SHP77 treated with DMSO at 0.1 percent for 48 hours (cell line): Measurements from ENCODE around the gene MSH6.

Experiments
- DNase-seq: peaks from one replicate; lab custom pipeline; 2025; lab: John Stamatoyannopoulos, UW

MSH6 gene

DNA sequence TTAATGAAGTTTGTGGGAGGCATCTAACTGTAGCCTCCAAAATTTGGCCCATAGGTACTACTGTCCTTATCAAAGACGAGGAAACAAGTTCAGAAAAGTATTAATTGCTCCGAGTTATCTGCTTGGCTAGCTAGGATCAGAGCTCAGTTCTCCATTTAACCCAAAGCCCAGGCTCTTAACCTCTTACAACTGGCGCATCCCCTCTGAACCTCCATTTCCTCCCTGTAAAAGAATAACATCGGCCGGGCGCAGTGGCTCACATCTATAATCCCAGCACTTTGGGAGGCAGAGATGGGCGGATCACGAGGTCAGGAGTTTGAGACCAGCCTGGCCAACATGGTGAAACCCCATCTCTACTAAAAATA is 3.5 kb upstream of the MSH6 start:
- DNase-seq: no peak

DNA sequence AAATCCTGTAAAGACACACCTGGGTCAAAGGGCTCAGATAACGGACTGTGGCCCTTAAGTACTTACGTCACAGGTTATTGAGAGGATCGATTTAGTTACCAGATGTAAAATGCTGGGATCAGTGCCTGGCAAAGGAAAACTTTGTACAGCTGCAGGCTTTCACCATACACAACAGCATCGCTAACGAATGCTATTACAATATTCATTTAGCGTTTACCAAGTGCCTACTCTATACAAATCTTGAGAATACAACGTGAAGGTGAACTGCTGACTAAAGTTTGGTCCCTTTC is 619 bp upstream of the MSH6 start:
- peak; percentile 71 for DNase-seq

DNA sequence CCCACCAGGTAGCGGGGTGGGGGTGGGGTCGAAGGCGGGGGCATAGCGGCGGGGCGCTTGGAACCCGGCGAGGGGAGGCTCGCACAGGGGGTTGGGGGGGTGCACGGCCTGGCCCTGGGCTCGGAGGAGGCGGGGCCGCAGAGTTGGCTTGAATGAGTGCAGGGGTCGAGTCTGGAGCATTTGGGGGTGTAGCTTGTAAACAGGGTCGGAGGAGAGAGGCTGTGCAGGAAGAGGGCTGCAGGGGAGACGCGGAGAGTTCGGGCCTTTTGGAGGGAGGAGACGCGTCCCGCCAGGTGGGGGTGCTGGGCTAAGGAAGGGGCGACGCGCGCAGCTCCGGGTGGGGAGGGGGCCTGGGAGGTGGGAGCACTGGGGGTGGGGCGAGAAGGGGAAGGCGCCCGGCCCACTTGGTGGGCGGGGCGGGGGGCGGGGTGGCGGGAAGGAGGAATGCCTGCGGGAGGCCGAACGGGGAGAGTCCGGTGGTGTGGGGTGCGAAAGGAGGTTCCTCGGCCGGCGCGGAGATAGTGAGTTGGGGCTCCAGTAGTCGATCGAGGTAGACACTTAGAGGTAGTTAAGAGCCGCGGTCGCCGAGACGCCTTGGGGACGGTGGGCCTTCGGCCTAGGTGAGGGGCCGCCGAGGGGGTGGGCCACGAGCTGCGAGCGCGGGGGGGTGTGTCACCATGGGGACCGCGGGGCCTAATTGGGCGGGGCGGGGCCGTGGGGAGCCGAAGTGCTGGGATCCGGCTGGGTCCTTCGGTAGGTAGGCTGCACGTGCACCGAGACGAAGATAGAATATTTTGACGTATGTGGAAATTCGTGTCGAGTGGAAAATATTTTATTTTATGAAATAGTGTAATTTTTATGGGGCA is 774 bp downstream of the MSH6 start:
- peak; percentile 33 for DNase-seq

DNA sequence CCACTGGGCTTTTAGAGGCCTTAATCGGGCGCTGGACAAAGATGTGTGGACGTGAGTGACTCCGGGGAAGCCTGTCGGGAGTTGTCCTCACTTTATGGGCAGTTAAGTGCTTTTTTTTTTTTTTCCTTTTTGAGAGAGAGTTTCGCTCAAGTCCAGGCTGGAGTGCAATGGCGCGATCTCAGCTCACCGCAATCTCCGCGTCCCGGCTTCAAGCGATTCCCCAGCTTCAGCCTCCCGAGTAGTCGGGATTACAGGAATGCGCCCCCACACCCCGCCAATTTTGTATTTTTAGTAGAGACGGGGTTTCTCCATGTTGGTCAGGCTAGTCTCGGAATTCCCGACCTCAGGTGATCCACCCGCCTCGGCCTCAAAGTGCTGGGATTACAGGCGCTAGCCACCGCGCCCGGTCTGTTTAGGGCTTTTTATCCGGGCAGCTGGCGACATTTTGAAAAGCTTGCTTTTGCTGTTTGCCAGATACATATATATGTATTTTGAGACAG is 1.5 kb downstream of the MSH6 start:
- no peak for DNase-seq

DNA sequence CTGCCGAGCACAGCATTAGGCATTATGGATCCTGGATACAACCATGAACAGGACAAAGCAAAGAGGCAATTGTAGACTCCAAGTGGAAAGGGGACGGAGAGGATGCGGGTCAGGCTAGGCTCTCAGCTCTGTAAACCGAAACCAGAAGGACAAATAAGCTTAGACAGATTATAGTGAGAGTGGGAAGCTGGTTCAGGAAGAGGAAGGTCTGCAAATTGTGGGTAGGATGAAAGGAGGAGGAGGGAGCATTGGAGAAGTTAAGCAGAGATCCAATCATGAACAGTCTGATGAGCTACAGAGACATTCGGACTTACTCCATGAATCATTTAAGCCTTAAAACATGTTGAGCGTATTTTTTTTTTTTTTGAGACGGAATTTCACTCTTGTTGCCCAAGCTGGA is 3.0 kb downstream of the MSH6 start:
- DNase-seq: no peak

DNA sequence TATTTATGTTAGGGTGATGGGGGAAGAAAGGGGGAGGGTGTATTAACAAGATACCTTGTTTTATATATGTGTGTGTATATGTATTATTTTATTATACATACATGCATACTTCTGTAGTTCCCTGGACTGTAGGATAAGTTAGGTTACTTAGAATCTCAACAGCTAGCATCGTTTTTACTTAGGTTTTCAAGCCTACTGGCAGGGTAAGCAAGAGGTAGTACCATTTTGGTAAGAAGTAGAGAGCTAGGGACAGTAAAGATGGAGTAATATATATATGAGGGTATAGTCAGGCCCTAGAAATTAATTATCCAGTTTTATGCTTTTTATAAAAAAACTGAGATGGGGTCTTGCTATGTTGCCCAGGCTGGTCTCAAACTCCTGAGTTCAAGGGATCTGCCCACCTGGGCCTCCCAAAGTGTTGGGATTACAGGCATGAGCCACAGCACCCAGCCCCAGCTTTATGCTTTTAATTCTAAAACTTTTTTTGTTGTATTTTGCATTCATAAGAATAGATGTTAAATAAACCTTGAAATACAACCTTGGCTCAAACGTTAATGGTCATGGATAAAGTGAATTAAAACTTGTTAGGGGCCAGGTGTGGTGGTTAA is 13.2 kb downstream of the MSH6 start:
- no peak for DNase-seq

DNA sequence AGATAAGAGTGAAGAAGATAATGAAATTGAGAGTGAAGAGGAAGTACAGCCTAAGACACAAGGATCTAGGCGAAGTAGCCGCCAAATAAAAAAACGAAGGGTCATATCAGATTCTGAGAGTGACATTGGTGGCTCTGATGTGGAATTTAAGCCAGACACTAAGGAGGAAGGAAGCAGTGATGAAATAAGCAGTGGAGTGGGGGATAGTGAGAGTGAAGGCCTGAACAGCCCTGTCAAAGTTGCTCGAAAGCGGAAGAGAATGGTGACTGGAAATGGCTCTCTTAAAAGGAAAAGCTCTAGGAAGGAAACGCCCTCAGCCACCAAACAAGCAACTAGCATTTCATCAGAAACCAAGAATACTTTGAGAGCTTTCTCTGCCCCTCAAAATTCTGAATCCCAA is 15.7 kb downstream of the MSH6 start:
- no peak for DNase-seq

DNA sequence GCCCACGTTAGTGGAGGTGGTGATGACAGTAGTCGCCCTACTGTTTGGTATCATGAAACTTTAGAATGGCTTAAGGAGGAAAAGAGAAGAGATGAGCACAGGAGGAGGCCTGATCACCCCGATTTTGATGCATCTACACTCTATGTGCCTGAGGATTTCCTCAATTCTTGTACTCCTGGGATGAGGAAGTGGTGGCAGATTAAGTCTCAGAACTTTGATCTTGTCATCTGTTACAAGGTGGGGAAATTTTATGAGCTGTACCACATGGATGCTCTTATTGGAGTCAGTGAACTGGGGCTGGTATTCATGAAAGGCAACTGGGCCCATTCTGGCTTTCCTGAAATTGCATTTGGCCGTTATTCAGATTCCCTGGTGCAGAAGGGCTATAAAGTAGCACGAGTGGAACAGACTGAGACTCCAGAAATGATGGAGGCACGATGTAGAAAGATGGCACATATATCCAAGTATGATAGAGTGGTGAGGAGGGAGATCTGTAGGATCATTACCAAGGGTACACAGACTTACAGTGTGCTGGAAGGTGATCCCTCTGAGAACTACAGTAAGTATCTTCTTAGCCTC is 16.2 kb downstream of the MSH6 start:
- DNase-seq: no peak

DNA sequence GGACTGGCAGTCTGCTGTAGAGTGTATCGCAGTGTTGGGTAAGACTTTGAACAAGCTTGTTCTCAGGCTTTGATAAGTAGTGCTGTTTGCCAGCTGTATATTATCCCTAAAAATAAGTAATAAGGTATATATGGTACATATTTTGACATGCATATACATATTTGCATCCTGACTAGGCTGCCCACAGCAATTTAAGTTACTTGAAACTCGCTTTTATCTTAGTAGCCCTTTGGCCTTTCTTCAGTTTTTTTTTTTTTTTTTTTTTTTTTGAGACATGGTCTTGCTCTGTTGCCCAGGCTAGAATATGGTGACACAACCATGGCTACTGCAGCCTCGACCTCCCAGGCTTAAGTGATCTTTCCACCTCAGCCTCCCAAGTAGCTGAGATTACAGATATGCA is 18.2 kb downstream of the MSH6 start:
- DNase-seq: no peak

DNA sequence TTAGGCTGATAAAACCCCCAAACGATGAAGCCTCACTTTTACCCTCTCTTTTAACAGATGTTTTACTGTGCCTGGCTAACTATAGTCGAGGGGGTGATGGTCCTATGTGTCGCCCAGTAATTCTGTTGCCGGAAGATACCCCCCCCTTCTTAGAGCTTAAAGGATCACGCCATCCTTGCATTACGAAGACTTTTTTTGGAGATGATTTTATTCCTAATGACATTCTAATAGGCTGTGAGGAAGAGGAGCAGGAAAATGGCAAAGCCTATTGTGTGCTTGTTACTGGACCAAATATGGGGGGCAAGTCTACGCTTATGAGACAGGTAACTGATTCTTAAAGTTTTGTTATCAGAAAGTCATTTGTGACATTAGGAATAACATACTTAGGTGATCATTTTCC is 20.4 kb downstream of the MSH6 start:
- no peak for DNase-seq

DNA sequence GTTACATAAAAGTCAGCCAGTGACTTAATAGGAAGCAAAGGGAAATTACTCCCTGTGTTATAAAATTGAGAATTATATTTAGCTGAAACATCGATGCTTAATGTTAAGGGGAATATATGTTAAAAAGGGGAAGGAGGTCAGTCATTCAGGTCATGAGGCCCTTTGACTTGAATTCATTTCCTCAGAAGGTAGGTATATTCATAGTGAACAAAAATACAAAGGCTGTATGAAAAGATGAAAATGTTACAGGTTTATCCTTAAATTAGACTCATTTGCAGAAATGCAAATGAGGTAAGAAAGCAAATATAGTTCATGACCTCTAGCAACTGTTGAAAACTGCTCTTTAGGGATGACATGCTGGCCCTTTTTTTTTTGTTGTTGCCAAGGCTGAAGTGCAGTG is 20.8 kb downstream of the MSH6 start:
- DNase-seq: no peak

DNA sequence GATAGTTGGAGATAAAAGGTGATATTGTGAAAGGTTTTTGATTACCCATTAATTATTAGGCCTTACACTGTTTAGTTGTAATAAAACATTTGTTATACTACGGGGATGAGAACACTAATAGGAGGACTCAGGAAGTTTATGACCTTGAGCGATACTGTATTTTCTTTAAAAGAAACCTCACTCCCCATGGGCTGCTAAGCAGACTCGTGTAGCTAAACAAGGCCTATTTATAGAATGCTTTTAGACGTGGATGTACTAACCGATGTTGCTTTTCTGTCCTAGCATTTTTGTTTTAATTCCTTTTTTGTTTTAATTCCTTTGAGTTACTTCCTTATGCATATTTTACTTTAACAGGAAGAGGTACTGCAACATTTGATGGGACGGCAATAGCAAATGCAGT is 22.9 kb downstream of the MSH6 start:
- no peak for DNase-seq

DNA sequence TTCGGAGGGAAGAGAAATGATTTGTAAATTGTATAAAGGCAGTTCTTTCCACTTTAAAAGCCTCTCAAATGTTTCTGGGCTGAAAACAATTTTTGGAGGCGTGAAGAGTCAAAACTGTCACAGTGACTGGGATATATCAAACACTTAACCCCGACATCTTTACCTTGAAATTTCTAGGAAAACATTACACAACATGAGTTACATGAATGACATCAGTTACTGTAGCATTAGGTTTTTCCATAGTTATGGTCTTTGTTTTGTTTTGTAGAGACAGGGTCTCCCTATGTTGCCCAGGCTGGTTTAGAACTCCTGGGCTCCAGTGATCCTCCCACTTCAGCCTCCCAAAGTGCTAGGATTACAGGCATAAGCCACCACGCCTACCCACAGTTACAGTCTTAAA is 25.7 kb downstream of the MSH6 start:
- no peak for DNase-seq

DNA sequence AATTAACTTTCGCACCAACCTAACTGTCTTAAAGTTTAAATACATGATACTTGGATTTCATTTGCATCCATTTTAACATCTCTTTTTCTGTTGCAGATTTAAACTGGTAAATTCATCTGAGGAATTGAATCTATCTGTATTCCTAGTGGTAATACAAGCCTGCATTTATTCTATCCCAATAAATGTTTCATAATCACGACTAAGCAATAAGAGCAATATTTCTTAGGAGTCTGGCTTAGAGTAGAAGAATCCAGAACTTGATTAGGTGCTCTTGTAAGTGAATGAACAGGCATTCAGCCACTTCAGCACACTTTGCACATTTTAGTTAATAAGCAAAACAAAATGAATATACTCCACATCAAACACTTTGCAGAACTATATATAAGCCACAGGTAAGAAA is 27.0 kb downstream of the MSH6 start:
- DNase-seq: no peak

DNA sequence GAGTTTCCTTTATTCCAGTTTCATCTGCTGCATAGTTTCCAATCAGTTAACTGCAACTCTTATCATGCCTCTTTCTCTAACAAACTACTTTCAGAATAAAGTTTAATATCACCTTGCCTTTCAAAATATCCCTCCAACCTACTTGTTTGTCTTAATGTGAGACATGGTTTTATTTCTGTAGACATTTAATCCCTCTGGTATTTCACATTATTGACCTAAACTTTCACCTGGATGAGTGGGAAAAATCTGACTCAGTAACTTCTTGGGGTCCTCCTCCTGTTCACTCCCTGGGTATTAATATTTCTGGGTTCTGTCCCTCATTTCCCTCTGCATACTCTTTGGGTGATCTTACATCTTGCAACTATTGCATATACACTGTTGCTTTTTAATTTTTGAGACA is 27.9 kb downstream of the MSH6 start:
- DNase-seq: no peak

DNA sequence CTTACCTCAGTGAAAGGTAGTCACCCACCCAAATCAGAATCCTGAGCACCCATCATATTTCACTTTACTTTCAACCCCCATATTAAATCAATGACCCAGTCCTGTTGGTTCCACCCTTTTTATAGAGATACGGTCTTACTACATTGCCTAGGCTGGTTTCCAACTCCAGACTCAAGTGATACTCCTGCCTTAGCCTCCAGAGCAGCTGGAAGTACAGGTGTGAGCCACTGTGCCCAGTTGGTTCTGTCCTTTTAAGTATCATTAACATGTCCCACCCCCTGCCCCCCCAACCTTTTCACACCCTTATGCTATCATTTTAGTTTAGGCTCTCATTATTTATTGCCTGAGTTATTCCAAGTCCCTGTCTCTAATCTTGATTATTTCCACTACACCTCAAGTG is 28.7 kb downstream of the MSH6 start:
- no peak for DNase-seq

DNA sequence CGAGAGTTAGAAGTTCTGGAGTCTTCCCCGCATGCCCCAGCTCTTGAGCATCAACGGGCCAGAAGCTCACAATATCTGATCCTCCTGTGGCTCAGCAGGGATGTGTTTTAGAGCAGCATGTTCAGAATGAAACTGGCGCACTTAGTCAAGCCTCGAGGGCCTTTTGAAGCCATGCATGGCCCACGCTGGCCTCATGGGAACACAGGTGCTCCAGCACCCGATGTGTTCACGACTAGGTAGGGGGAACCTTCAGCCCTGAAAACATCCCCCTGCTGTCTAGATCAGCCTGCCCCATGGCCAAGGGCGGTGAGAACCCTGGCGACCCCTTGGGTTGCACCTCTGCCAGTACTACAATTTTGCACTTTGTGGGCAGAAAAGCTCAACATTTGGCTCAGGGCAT is 32.8 kb downstream of the MSH6 start:
- DNase-seq: no peak

DNA sequence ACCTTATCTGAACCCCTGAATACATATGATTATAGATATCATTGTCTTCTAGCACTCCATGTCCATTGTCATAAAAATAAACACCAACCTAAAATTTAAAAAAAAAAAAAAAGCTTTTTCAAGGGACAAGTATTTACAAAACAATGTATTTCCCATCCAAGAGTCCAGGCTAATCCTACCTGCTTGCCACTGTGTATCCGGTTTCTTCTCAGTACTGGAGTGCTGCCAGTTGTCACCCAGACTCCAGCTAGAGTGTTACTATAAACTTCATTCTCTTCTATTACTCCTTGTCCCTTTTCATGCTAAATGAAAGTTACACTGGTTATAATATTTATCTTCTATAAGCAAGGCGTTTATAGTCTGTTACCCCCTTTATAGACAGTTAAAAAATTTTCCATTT is 35.8 kb downstream of the MSH6 start:
- DNase-seq: no peak

DNA sequence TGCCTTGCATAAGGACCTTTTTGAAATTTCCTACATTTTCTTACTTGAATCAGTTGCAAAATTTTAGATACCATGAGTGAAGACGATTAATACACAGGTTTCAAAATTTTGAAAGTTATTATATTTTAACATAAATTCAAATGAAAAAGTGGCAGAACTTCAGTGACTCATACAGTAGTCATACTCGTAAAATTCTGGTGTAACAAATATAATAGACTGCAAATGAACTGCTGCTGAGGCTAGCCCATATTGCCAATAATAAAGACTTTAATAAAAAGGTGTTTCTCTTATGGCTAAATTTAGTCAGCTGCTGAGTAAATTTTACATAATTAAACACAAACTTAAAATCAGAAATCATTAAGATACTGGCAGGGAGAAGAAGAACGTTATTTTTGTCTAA is 36.9 kb downstream of the MSH6 start:
- DNase-seq: no peak

DNA sequence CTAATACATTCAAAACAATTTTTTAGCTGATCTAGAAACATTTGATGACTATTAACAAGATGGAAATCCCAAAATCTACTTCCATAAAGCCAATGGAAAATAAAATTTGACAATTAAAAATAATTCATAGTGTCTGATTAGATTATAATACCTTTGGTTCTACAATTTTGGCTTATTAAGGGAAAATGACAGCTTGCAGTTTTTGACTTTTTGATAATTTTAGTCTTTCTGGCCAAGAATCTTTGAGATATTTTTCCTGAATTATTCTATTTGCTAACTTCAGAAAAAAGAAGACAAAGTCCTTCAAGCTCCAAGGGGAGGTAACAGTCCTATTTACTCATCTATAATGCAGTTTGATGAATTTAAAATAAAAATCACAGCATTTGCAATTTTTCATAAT is 39.6 kb downstream of the MSH6 start:
- no peak for DNase-seq

DNA sequence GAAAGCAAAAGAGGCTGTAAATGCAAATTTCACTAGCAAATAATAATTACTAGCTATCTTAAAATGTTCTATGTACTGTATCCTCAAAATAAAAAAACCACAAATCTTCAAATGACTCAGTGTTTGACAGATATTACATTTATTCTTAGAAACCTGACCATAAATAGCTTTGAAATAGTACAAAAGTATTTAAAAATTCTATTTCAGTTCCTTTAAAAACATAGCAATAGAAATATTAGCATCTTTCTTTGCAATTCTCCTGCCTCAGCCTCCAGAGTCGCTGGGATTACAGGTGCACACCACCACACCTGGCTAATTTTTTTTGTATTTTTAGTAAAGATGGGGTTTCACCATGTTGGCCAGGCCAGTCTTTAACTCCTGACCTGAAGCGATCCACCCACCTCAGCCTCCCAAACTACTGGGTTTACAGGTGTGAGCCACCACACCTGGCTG is 50.6 kb downstream of the MSH6 start:
- DNase-seq: no peak

DNA sequence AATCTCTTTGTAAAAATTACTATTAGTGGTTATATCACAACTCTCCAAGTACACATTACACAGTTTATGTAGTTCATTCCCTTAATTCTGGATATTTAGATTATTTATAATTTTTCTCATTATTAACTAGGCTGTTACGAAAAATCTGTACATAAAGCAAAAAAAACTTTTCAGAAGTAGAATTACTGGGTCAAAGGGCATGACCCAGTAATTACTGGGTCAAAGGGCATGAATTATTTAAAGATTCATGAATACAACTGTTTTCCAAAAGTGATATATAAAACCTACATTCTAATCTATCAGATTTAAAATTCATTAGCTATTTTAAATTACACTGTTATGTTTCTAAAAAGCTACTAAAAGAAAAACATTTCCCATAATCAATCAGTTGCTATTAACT is 55.3 kb downstream of the MSH6 start:
- no peak for DNase-seq

DNA sequence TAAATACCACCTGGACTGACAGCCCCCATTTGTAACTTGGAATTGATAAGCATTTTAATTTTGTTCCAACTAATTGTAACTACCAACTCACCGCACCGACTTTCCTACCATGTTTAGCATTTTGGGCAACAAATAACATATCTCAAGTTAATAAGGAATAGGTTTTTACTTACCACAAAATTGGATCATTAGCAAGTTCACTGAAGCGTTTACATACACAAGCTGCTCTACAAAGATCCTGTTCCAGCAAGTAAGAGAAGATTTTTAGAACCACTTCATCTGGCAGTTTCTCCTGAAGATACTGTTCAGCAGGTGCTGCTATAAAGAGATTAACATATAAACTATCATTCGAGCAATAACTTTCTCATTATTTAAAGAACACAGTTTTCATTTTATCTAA is 55.7 kb downstream of the MSH6 start:
- DNase-seq: no peak

DNA sequence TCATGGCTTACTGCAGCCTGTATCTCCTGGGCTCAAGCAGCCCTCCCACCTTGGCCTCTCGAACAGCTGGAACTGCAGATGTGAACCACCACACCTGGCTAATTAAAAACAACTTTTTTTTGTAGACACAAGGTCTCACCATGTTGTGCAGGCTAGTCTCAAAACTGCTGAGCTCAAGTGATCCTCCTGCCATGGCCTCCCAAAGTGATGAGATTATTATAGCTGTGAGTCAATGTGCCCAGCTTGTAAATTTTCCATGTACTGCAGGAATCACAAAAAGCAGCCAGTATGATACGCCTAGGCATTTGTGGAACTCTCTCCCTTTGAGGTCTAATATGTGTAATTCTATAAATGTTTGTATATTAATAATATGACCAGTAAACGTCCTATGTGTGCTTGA is 59.9 kb downstream of the MSH6 start:
- no peak for DNase-seq
